K562 treated with DMSO at 1 percent for 24 hours (cell line): Measurements from ENCODE around the gene TAX1BP1. TPM values are rescaled to one million over a fixed set of nuclear protein-coding genes. Genes with fewer than 3 reads are reported as not detected.

Source experiments
- total RNA-seq: library from RNA; unstranded; fragments of 300-600 nt; gene quantifications from 2 replicates; pipeline ENCODE4 v1.2.3, GENCODE V29; 2022; ENCODE audit warnings: low read depth; ENCODE audit not compliant: insufficient read depth

Gene TAX1BP1
- total RNA-seq, result 63.6 and 89.2 TPM in 2 replicates

GRCh38 chr7:27739909-27740448, at the start of gene TAX1BP1:
TSS of gene TAX1BP1 (plus strand) at chr7:27740162. CDS start at chr7:27748525, 8,363 bp downstream.

Other genes with a start within 250 kb of the TAX1BP1 start
- 20.8 and 22.1 TPM in 2 replicates for gene HIBADH, start 77.3 kb upstream of the TAX1BP1 start, total RNA-seq